Stimulated activated CD4-positive, alpha-beta T cell treated with anti-CD3 and anti-CD28 coated beads, Interleukin-15, amount 100 ng/mL, for 48 hours (primary cell): ENCODE measurements around the gene TMCC3.
A peak's percentile ranks its signal among the peaks of the same experiment; 100 is the strongest.
"Not testable (repeated sequence)": the region's sequence is repeated elsewhere in the genome, so short reads cannot be mapped to it uniquely, and the experiment has no call there.

Source experiments
- DNase-seq, 2 donors: peaks; one replicate each; pipeline ENCODE4 v3.0.0-alpha.2; 2020; ENCODE audit warnings: low read depth in 2 of 2

Gene TMCC3

DNA sequence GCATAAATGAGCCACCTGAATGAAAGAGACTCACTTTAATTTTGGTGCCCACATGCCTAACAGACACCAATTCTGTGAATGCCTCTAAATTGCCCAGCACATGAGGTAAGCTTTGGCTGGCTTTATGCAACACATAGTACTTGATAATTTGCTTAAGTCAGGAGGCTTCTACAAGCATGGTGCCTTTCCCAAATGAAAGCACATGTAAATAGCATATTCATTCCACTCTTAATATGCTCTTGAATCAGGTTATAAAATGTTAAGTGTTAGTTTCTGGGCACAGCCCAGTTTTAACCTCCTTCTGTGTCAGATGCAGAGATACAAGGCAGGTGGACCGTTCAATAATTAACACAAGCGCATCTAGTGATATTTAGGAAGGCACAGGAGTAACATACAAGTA is 15.6 kb downstream of the TMCC3 start:
- DNase-seq: no peak

DNA sequence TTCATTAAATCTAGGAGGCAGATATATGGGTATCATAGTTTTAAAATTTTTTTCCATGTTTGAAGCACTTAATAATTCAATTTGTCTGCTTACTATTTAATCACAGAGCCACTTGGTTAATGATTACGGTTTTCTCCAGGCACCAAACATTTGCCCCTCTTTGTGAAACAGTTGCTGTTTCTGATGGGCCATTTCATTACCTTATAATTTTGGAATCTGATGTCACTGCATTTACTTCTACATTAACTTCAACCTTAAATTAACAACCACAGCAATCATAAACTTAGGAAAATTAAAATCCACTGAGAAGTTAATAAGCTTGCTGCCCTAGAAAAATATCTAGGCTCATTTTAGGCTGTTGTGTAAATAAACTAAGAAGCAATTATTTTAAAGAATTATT is 17.0 kb downstream of the TMCC3 start:
- no peak for DNase-seq

DNA sequence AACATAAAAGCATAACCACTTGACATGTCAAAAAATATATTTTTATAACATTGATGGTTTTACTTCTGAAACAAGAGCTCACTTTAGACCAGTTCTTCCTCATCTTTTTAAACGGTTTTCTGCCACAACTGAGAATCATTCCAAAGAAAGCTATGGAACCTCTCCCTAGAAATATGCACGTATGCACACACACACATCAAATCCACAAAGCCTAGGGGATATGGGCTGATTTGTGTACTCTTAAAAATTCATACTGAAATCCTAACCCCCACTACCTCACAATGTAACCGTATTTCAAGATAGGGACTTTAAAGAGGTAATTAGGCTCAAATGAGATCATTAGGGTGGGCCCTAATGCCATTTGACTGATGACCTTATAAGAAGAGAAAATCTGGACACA is 19.3 kb downstream of the TMCC3 start:
- DNase-seq: no peak

DNA sequence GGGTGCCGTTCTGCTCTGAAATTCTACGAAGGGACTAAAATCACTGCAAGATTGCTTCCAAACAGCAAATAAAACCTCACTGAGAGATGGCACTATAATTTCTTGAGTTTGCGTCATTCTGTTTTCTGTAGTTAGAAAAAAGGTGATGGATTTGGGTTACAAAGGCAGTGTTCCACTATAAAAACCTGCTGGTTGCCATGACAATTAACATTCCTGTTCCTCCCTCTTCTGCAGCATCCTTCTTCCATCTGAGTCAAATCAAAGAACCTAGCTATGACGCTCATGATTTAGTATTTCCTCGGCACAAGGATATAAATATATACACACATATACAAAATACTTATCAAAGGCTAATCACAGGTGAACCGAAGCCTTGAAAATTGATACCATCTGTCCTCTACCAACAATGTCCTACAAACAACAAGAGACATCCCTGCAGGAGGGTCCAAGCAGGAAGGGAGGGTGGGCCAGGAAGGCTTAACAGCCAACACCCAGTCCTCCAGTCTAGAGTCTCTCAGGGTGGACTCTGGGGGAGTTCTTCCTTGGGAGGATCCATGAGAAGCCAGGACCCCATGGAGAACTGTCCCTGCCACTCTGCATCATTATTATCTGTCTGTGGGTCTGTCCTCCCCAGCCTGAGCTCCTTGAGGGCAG is 21.4 kb downstream of the TMCC3 start:
- no peak for DNase-seq

DNA sequence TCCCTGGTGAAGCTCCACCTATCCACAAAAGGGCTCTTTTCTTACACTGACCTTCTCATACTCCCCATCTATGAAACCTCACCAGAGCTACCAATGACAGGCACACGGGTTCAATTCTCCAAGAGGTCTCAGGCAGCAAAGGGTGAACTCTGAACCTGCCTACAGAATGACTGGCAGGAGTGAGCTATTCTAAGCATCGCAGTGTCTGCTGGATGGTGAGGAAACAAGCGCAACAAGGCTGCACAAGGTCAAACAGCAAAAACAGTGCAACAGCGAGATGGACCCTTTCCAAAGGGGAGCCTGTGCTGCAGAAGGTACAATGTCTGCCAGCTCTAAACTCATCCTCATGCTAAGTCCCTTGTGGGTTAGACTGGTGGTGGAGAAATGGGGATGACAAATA is 22.0 kb downstream of the TMCC3 start:
- DNase-seq: no peak

DNA sequence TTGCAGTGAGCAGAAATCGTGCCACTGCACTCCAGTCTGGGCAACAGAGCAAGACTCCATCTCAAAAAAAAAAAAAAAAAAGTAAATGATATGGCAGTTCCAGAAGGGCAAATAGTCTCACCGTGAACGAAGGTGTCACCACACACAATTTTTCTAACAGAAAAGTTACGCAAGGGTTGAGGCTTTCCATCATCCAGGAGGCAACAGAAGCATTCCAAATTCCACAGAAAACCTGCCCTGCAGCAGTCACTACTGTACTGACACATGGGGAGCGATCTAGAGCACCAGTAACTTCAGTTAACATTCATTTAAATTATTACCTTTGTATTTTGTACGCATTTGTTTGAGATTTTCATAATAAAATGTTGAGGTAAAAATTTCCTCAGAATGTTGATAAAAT is 24.8 kb downstream of the TMCC3 start:
- DNase-seq: no peak

DNA sequence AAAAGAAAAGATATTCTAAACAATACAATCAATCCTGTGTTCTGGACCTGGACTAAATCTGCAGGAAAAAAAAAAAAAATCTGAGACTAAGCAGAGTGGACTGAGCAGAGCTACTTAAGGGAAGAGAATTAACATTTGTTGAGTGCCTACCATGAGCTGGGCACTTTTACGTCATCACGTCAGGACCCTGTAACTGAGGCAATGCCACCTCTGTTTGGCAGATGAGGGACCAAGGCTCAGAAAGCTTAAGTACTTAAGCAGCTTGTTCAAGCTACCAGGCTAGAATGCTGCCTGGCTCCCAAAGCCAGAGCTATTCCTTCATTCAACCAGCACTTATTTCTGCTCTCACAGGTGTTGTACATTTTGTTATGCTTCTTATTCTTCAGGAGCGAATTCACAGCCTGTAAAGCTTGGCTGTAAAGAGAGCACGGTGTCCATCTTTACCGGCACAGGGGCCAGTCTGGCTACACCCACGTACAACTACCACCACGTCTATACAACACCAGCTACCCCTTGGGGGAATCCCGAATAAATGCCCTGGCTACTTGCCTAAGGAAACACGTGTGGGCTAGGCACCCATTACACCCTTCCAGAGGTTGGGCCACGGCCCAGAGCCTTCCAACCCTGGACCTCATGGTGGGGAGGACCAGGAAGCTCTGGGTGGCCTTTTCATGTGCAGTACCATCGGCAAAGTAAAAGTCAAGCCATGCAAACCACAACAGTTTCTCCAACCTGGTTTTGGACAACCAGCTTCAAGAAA is 27.0 kb downstream of the TMCC3 start:
- DNase-seq: no peak

DNA sequence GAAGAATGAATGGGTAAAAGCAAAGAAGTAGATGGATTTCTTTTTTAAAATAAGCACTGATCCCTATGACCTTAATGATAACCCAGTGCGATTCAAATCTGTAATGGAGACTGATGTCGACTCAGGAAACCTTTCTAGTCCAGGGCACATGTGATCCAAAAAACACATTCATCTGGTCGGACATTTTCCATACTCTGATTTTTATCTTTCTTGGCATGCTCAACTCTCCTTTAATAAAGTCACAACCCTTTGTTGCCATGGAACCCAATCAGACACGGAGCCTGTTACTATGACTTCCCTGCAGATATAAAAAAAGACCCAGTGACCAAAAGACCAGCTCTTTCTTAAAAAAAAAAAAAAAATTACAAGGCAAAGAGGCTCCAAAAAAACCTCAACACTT is 27.9 kb downstream of the TMCC3 start:
- no peak for DNase-seq

DNA sequence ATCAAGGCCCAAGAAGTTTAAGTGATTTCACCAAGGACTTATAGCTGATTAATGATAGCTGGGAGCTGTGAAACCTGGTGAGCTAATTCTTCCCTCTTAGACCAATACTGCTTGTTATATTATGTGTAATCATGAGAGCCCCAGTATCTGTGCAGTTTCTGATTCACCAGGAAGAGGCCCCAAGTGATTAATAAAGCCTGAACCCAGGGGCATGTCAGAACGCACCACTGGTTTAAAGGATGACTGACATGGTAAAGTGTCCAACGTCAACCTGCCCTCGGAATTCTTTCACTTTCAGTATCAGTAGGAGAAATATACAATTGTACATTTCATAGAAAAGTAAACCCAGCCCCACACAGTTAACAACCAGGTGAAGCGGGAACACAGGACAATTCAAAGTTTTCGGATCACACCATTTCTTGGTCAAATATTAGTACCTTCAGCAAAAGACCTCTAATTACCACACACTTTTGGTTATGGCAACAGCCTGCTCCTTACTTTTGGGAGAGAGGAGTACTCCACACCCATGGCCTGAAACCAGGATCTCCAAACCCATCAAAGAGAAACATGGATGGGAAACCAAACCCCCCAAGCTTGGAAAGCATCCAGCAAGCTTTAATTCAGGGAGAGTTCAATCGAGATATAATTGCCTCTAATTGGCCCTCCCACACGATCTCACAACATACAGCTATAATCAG is 28.5 kb downstream of the TMCC3 start:
- peak; percentile 40 to 43 for DNase-seq

DNA sequence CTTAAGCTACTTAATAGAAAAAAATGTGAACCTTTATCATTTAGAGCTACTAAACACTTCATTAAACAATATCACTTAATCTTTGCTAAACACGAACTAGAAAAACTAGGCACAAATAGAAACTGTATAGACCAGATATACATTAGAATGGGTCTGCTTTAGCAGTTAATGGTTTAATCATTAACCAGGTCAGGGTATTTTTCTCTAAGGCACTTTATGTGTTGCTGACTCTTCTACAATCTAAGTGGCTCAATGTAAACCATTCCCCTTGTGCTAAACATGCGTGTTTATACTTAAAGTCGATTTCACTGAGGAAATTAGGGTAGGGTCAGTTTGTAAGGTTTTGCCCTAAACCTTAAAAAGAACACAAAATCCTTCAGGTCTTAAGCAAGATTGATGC is 29.7 kb downstream of the TMCC3 start:
- no peak for DNase-seq

DNA sequence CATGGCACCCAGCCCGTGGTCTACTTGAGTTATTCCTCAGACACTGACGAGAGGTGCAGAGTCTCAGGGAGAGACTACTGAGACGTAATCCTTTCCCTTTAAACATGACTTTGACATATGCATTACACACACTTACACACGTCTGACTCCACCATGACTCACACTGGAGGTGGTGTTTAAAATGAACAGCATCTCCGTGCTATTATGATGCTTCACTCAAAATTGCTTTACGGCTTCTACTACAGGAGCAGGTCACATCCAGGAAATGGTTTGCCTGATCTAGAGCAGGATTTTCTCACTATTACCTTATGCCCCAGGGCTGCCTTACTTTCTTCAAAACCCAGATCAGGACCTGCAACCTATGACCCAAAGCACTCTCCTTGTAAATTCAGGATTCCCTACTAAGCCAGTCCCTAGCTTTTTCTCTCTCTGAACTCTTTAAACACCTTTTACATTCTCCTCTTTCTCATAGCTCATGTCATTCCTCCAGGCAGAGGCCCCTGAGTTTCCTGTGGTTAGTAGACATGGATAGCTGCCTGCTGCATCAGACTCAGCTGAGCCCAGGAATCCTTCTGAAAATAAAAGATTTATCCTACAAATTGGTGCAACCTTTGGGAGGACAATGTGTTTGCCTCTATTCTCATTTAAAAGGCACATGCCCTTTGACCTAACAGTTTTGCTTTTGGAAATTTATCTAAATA is 31.2 kb downstream of the TMCC3 start:
- peak in 1 of 2 donors; percentile 29 for DNase-seq

DNA sequence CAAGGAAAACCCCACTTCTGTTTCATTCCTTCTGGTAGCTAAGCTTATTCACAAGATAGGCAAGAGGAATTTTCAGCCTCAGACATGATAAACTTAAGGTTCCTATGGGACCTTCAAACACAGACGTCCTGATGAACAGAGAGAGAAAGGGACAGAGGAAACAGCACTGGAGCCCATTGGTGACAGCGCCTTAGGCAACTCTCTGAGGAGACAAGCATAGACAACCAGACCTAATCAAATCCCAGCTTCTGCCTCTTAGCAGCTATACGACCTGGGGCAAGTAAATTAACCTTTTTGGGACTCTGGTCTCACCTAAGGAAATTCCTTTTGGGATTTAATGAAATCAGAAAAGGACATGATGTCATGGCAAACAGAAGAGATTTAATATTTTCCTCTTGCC is 33.3 kb downstream of the TMCC3 start:
- no peak for DNase-seq

DNA sequence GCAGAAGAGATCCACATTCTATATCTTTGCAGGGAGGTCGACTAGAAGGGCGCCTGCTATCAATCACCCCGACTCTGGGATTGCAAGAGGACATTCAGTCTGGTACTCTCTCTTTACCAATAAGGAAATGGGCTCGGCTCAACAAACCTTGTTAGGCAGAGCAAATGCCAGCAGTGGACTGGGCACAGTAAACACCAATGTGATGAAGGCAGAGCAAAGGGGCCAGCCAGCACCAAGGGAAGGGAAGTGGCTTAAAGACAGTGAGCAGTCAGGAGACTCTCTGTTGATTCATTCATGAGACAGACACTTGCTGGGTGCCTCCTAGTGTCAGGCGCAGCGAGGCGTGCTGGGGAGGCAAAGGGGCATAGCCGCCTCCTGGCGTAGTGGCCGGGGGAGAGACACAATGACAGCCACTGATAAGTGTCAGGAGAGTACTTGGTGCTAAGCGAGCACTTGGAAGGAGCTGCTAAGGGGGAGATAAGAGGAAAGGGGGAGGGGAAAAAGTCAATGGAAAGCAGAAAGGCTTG is 34.1 kb downstream of the TMCC3 start:
- DNase-seq: no peak

DNA sequence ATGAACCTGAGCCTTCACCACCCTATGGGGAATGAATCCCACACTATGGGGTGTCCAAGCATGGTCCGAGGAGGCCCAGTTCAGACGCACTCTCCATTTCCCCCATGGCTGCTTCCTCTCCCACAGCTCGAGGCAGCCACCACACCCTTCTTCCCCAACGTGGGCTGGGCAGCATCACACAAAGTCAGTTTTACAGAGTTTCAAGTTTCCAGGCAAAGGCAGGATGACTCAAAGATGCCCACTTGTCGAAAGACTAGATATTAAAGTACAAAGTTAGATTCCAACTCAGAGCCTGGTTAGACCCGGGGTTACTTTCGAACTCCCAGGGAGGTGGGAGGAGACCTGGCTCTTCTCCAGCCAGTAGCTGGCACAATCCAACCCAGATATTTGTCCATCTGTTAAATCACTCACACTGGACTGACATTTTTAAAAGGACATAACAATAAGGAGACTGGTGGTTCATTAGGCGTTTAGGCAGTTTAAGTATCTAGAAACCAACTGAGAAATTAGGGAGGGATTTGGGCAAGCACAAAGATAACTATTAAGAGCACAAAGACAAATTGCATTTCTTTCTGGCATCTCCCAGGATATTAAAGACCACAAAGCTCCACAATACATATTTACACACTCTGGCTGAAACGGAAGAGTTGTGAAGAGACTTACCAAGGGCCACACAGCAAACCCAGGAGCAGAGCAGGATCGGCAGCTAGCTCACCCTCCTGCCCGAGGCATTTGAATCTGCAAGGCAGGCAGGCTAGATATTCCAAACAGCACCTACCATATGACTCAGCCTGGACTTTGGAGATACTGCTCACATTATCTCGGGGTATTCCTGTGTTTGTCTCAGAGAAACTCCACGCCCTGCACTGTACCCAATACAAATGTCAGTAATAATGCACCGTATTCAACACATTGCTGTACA is 34.8 kb downstream of the TMCC3 start:
- no peak for DNase-seq

DNA sequence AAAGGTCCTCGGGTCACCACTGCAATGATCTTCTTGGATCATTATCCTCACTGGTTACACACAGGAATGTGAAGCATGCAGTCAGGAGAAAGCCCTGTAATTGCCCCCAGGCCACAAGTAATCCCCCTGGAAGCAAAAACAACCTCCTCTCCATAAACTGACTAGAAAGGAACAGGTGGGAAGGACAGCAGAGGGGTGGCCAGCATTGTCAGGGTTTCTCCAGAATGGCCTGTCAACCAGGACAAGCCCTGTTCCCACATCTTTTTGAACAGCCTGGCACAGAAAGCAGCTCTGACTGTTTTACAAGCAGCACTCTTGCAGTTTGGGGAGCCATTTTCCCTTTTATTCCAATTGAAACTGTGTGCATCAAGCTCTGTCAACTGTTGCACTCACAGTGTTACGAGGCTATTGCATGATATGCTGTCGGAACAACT is 36.1 kb downstream of the TMCC3 start:
- no peak for DNase-seq

DNA sequence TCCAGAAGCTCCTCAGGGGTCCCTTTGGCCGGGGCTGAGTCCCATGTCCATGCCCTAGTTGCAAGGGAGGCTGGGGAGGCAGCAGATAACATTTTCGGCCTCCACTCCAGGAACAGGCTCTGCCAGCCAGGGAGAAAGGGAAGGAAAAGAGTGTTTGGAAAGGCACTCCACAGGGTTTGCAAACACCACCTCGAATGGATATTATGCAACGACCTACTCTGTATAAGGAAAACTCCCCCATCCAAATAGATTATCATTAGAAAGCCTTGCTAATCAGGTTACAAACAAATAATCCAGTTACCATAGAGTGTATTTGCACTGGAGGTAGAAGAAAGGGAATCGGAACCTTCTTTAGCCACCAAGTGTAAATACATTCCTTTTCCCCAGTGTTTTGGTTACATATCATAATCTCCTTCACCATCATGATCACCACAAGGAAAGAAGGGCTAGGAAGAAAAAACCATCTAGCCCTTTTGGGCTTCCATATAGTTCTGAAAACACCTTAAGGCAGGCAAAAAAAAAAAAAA is 40.4 kb downstream of the TMCC3 start:
- no peak for DNase-seq

DNA sequence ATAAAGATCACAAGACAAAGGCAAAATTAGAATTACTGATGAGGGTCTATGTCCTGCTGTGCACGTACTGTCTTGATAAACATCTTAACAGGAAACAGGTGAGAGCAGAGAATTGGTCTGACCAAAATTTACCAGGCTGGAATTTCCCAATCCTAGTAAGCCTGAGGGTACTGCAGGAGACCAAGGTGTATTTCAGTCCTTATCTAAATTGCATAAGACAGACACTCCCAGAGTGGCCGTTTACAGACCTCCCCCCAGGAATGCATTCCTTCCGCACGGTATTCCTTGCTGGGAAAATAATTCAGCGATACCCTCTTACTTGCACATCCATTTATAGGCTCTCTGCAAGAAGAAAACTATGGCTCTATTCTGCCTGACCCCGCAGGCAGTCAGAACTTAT is 43.5 kb downstream of the TMCC3 start:
- DNase-seq: not testable (repeated sequence)

DNA sequence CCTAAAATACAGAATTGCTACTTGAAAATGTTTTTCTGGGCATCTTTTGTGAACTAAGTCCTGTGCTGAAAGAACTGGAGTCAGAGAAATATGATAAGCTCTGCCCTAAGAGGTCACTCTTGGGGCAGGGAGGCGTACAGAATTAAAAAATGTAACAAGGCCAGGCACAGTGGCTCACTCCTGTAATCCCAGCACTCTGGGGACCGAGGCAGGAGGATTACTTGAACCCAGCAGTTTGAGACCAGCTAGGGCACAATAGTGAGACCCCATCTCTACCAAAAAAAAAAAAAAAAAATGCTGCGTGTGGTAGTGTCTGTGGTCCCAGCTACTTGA is 46.0 kb downstream of the TMCC3 start:
- no peak for DNase-seq

DNA sequence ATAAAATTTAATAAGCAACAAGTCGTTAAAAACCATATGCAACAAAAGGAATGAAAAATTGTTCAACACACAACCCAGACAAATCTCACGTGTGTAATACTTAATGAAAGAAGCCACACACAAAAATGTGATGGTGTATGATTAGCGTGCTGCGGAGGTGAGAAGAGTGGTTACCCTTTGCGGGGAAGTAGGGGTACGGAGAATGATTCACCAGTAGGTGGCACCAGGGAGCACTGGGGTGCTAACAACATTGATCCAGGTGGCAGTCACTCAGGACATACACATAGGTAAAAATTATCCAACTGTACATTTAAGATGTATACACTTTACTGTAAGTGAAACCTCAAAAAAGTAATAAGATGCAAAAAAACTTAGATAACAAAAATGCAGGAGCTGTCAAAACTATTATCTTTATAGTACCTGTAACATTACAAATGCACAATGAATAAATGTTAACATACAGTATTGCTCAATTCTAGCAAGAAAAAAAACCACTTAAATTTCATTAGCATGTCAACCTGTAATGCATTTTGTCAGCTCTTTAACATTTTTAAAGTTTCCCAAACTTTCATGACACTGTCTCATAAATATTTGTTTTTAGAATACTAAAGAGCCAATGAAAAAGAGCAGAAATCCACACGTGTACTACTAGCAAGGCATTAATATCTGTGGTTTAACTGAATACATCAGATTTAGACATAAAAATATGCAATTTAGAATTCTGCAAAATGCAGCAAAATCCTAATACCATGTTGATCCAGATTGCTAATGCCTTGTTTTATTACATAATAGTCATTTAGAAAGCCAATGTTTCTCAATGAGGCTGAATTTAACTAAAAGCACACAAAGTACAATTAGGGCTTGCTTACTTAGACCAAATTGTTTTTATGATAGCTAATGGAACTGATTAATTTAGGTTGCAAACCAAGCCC is 46.7 kb downstream of the TMCC3 start:
- peak; percentile 13 to 45 for DNase-seq

DNA sequence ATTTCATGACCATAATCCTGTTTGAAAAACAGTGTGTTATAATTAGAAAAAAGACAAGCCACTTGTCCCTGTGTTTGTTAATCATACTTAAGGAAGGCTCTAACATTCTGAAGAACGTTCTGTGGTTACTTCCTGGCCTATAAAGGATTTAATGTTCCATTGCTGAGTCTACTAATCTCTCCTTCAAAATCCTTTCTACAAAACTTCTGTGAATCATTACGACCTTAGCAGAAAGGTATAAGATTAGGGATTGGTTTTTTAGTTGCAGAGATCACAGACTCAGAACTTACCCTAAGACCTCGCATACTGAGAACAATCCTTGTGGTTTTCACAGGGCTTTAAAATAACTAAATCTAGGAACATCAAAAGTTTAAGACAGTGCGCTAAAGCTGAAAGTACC is 48.3 kb downstream of the TMCC3 start:
- DNase-seq: no peak
